Epithelial cell of proximal tubule (primary cell): ENCODE measurements around the gene PATL1. TPM values are rescaled to one million over a fixed set of nuclear protein-coding genes. Genes with fewer than 3 reads are reported as not detected.
A peak's percentile ranks its signal among the peaks of the same experiment; 100 is the strongest.

Experiments
- DNase-seq: peaks from one replicate; pipeline ENCODE4 v3.0.0-alpha.2; 2011; ENCODE audit warnings: low read depth
- H3K4me3 ChIP-seq: 2 replicates; pipeline ENCODE4 v1.5.1; 2011; ENCODE audit warnings: low read depth, mild to moderate bottlenecking, low read length
- total RNA-seq: library from RNA; depleted of rRNA; stranded (reverse); fragments of >200 nt; gene quantifications from 2 replicates; pipeline ENCODE4 v1.2.3, GENCODE V29; 2015
- TF ChIP-seq, protein P1 (sequence below): conservative IDR thresholded peaks from 2 replicates; pipeline ENCODE4 v1.5.1; 2012; ENCODE audit warnings: low read depth, mild to moderate bottlenecking, low read length

The PATL1 gene
- total RNA-seq, 1 donor from 2014 or later = 21.9 TPM

DNA sequence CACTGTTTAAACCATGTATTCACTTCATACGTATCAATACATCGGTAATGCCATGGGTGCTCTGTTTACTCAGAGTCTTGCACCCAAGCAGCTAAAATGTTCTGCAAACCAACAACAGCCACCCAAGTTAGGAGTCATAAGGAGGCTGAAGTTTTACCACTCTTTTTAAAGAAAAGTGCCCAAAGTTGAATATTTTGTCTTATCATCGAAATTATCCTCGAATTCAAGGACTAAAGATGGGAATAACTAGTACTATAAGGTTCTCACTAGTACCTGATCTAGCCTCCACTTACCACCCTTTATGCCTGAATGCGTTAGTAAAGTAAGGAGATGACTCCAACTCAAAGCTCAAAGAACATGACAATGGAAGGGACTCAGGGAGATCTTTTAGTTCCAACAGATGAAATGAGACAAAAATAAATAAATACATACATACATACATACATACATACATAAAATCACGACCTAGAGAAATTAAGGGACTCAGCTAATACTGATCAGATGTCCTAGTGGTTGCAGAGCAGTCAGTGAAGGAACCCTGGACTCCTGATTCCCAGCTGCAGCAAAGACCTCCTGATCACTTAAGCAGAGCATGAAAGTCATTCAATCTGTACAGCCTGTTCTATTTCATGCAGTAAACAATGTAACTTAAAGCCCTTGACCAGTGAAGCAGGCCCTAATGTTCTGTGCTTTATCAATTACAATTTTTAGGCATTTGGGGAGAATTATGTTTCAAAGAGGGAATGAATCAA, 61.0 kb downstream of the PATL1 start:
- no peak overlapping the region for H3K4me3 ChIP-seq
- DNase-seq = no peak
- TF ChIP-seq, protein P1, sequence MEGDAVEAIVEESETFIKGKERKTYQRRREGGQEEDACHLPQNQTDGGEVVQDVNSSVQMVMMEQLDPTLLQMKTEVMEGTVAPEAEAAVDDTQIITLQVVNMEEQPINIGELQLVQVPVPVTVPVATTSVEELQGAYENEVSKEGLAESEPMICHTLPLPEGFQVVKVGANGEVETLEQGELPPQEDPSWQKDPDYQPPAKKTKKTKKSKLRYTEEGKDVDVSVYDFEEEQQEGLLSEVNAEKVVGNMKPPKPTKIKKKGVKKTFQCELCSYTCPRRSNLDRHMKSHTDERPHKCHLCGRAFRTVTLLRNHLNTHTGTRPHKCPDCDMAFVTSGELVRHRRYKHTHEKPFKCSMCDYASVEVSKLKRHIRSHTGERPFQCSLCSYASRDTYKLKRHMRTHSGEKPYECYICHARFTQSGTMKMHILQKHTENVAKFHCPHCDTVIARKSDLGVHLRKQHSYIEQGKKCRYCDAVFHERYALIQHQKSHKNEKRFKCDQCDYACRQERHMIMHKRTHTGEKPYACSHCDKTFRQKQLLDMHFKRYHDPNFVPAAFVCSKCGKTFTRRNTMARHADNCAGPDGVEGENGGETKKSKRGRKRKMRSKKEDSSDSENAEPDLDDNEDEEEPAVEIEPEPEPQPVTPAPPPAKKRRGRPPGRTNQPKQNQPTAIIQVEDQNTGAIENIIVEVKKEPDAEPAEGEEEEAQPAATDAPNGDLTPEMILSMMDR = no peak

DNA sequence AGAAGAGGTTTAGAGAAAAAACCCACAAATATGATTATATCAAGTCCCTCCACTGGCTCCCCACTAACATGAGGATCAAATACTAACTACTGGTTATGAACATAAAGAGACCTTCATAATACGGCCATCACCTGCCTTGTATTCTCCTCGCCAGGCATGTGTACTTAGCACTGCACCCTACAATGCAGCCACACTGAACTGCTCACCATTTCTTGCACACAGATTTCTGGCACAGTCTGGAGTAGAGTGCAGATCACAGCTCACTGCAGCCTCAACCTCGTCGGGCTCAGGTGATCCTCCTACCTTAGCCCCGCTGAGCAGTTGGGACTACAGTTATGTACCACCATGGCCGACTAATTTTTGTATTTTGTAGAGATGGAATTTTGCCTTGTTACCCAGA, 66.4 kb downstream of the PATL1 start:
- H3K4me3 ChIP-seq = no peak overlapping the region
- DNase-seq = no peak
- TF ChIP-seq, protein P1 = no peak

DNA sequence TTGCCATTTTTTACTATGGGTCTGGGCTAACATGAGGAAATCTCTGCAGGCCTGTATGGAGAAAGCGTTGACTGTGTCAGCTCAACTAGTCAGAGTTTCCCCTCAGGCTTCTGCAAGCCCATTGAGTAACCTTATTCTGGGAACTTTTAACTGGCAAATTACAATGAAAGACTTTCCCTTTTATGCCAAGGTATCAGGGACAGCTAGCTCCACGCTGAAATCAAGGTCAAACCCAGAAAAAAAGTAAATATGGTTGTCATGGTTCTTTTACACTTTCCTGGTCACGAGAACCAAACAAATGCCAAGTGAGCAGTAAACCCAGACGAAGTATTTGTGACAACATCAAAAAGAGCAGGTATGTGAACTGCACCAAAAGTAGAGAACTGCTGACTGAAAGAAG, 67.0 kb downstream of the PATL1 start:
- no peak overlapping the region for H3K4me3 ChIP-seq
- TF ChIP-seq, protein P1 = no peak
- DNase-seq = peak; percentile 44

DNA sequence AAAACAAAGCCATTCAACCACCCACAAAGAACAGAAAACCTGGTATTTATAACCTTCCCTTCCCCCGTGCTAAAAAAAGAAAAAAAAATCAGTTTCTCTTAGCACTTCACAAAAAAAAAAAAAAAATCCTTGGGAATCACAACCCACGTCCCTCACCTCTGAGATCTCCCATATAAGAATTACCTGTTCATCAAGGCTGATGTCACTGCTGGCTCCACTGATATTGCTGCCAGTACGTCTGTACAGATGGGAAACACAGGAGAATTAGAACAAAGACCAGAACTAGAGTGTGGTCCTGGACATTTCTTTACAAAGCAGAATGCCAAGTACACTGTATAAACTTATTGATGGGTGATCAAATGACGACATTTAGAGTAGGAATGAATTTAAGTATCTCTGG, 68.2 kb downstream of the PATL1 start:
- TF ChIP-seq, protein P1 = no peak
- DNase-seq = no peak
- no peak overlapping the region for H3K4me3 ChIP-seq

DNA sequence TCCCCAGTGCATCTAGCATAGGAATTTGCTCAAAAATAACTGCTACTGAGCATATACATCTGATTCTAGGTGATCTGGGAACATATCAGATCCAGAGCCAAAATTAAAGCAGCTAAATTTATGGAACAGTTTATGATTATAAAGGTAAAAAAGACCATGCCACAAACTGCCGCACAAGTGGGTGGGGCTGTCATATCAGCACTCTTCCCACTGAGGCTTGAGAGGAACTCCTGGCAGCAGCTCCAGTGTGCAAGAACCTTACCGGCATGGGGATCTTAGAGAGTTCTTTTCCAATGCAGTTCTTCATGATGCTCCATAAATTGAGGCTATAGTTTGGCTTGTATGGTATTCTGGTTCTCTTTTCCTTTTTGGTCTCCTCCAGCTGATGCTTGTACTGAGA, 68.6 kb downstream of the PATL1 start:
- TF ChIP-seq, protein P1 = no peak
- H3K4me3 ChIP-seq = no peak overlapping the region
- DNase-seq = no peak

DNA sequence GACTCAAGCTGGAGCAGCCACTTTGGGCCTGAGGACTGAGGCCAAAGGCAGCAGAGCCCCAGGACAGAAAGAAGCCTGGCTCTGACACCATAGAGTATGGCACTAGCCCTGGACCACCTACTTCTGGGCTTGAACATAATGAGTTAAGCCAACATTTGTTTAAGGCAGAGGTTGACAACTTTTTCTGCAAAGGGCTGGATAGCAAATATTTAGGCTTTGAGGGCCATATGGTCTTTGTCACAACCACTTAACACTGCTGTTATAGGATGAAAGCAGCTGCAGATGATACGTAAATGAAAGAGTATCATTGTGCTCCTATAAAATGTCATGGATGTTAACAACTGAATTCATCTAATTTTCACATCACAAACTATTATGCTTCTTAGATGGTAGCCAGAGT, 69.9 kb downstream of the PATL1 start:
- no peak overlapping the region for H3K4me3 ChIP-seq
- DNase-seq = no peak
- TF ChIP-seq, protein P1 = no peak

Other genes starting within 250 kb of the PATL1 start
- gene OR5A2, start 242.6 kb downstream of the PATL1 start, total RNA-seq = not detected in 2 replicates
- gene OR5A1, start 232.6 kb downstream of the PATL1 start, total RNA-seq = not detected in 2 replicates
- gene OR4D6, start 212.1 kb downstream of the PATL1 start, total RNA-seq = not detected in 2 replicates
- gene OR4D10, start 195.7 kb downstream of the PATL1 start, total RNA-seq = not detected in 2 replicates
- not detected in 2 replicates for gene OR4D11, start 165.5 kb downstream of the PATL1 start, total RNA-seq
- not detected in 2 replicates for gene OR4D9, start 157.5 kb downstream of the PATL1 start, total RNA-seq
- gene OSBP, start 53.3 kb downstream of the PATL1 start, total RNA-seq = 12.3 and 15.1 TPM in 2 replicates
- gene OR10V1, start 44.8 kb upstream of the PATL1 start, total RNA-seq = not detected in 2 replicates
- gene STX3, start 86.3 kb upstream of the PATL1 start, total RNA-seq = 45.0 and 55.4 TPM in 2 replicates
- gene MRPL16, start 141.7 kb upstream of the PATL1 start, total RNA-seq = 76.9 and 92.6 TPM in 2 replicates
- not detected in 2 replicates for gene CBLIF, start 176.5 kb upstream of the PATL1 start, total RNA-seq
- 0.80 and 1.3 TPM in 2 replicates for gene TCN1, start 197.4 kb upstream of the PATL1 start, total RNA-seq
- not detected in 2 replicates for gene OOSP3, start 209.7 kb upstream of the PATL1 start, total RNA-seq